Upper lobe of left lung (tissue), 4 donors: ENCODE data around the gene EFHB.

Experiments
- EP300 ChIP-seq, 4 donors: sonication (generic); formaldehyde crosslinking; IDR thresholded peaks; one replicate each; pipeline ENCODE4 v1.5.1; 2017; ENCODE audit warnings: antibody characterized with exemption in 4 of 4, control low read depth in 2 of 4
- POLR2A ChIP-seq, 4 donors: fragments of 450-650 bp; IDR thresholded peaks; one replicate each; pipeline ENCODE4 v1.5.1; 2016 to 2017; ENCODE audit warnings: antibody characterized with exemption in 4 of 4, mild to moderate bottlenecking in 2 of 4
- TF ChIP-seq, protein P1 (sequence below), 6 experiments: fragments of 450-650 bp in 4 of 6; fragments of 200-600 bp in 2 of 6; sonication (generic) in 2 of 6; IDR thresholded peaks; one replicate each; pipeline ENCODE4 v1.5.1; 2016 to 2019; ENCODE audit warnings: antibody characterized with exemption in 6 of 6

DNA sequence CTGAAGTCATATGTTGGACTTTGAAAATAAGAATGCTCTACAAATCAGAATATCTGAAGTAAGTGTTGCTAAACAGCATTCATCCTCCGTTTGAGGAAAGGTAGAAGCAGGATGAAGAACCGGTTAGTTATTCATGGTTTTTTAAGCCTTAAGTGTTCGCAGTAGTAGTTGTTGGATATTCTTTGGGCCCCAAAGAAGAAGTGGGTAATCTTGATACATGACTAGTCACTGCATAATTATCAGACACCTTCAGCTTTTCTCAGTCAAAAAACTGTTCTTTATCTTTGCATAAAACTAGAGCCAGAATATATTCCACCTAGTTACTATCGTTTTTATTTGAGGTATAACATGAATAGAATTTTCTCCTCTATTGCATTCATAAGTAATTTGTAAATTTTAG is 26.7 kb upstream of the EFHB start:
- TF ChIP-seq EP300 (IDR thresholded peaks at IDR 0.05) = no peak
- no peak for TF ChIP-seq POLR2A (IDR thresholded peaks at IDR 0.05)
- TF ChIP-seq, protein P1, sequence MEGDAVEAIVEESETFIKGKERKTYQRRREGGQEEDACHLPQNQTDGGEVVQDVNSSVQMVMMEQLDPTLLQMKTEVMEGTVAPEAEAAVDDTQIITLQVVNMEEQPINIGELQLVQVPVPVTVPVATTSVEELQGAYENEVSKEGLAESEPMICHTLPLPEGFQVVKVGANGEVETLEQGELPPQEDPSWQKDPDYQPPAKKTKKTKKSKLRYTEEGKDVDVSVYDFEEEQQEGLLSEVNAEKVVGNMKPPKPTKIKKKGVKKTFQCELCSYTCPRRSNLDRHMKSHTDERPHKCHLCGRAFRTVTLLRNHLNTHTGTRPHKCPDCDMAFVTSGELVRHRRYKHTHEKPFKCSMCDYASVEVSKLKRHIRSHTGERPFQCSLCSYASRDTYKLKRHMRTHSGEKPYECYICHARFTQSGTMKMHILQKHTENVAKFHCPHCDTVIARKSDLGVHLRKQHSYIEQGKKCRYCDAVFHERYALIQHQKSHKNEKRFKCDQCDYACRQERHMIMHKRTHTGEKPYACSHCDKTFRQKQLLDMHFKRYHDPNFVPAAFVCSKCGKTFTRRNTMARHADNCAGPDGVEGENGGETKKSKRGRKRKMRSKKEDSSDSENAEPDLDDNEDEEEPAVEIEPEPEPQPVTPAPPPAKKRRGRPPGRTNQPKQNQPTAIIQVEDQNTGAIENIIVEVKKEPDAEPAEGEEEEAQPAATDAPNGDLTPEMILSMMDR (IDR thresholded peaks at IDR 0.05) = no peak
